Neural cell (in vitro differentiated cells): ENCODE results near the gene NCAPH2. TPM values are rescaled to one million over a fixed set of nuclear protein-coding genes. Genes with fewer than 3 reads are reported as not detected.

Experiments
- H2AFZ ChIP-seq: fragments of 200-600, 300-800 bp; sonication (generic), shearing (Covaris generic); 2 replicates; pipeline ENCODE4 v1.6.0; 2014; ENCODE audit warnings: low read depth, mild to moderate bottlenecking, antibody characterized with exemption, low read length, moderate library complexity
- H3F3A ChIP-seq: fragments of 200-600 bp; shearing (Covaris generic); 2 replicates; pipeline ENCODE4 v1.6.1; 2016; ENCODE audit warnings: mild to moderate bottlenecking, moderate library complexity, mixed read lengths, antibody characterized with exemption, low read length; ENCODE audit not compliant: insufficient read depth, poor library complexity, severe bottlenecking
- H3K27ac ChIP-seq: fragments of 200-600, 300-800 bp; sonication (generic), shearing (Covaris generic); 2 replicates; pipeline ENCODE4 v1.5.1; 2014; ENCODE audit warnings: mild to moderate bottlenecking, low read length, moderate library complexity
- H3K27me3 ChIP-seq: fragments of 300-800, 200-600 bp; sonication (generic), shearing (Covaris generic); 2 replicates; pipeline ENCODE4 v1.6.0; 2014; ENCODE audit warnings: mild to moderate bottlenecking, low read depth, low read length, moderate library complexity; ENCODE audit not compliant: insufficient read depth
- H3K36me3 ChIP-seq: fragments of 300-800, 200-600 bp; sonication (generic), shearing (Covaris generic); 2 replicates; pipeline ENCODE4 v1.5.1; 2014; ENCODE audit warnings: mild to moderate bottlenecking, antibody characterized with exemption, low read length, moderate library complexity; ENCODE audit not compliant: insufficient read depth
- H3K4me2 ChIP-seq: fragments of 300-800, 200-600 bp; sonication (generic), shearing (Covaris generic); 2 replicates; pipeline ENCODE4 v1.6.0; 2014; ENCODE audit warnings: mild to moderate bottlenecking, low read length
- H3K4me3 ChIP-seq: fragments of 300-800, 200-600 bp; sonication (generic), shearing (Covaris generic); 2 replicates; pipeline ENCODE4 v1.5.1; 2014; ENCODE audit warnings: mild to moderate bottlenecking, low read length, moderate library complexity
- H3K79me2 ChIP-seq: fragments of 200-600 bp; shearing (Covaris generic); replicated peaks from 2 replicates; pipeline ENCODE4 v1.6.0; 2014; ENCODE audit warnings: mild to moderate bottlenecking, low read length, moderate library complexity; ENCODE audit not compliant: insufficient read depth
- H3K9ac ChIP-seq: fragments of 300-800, 200-600 bp; sonication (generic), shearing (Covaris generic); 2 replicates; pipeline ENCODE4 v1.6.1; 2016; ENCODE audit warnings: mild to moderate bottlenecking, low read length, mixed read lengths
- H3K9me2 ChIP-seq: fragments of 200-600 bp; shearing (Covaris generic); 2 replicates; pipeline ENCODE4 v1.6.1; 2016; ENCODE audit warnings: mild to moderate bottlenecking, low read length, mixed read lengths; ENCODE audit not compliant: insufficient read depth
- H3K9me3 ChIP-seq: fragments of 200-600, 300-800 bp; sonication (generic), shearing (Covaris generic); 2 replicates; pipeline ENCODE4 v1.6.1; 2016; ENCODE audit warnings: mild to moderate bottlenecking, mixed run types, low read length, moderate library complexity, mixed read lengths
- H4K20me1 ChIP-seq: fragments of 200-600 bp; shearing (Covaris generic); 2 replicates; pipeline ENCODE4 v1.6.1; 2016; ENCODE audit warnings: mild to moderate bottlenecking, mixed run types; ENCODE audit not compliant: insufficient read depth
- EP300 ChIP-seq: fragments of 450-650 bp; conservative IDR thresholded peaks from 2 replicates; pipeline ENCODE4 v1.6.1; 2014; ENCODE audit warnings: antibody characterized with exemption, mild to moderate bottlenecking, moderate library complexity; ENCODE audit not compliant: poor library complexity, severe bottlenecking
- EZH2 ChIP-seq: fragments of 200-600, 300-800 bp; shearing (Covaris generic), sonication (generic); IDR thresholded peaks from 2 replicates; pipeline ENCODE4 v1.6.1; 2014; ENCODE audit warnings: antibody characterized with exemption, low read length, borderline replicate concordance, mild to moderate bottlenecking; ENCODE audit not compliant: insufficient read depth, poor library complexity, severe bottlenecking
- MXI1 ChIP-seq: fragments of 450-650 bp; conservative IDR thresholded peaks from 2 replicates; pipeline ENCODE4 v1.6.1; 2014; ENCODE audit warnings: antibody characterized with exemption, mild to moderate bottlenecking; ENCODE audit not compliant: poor library complexity, severe bottlenecking
- POLR2AphosphoS5 ChIP-seq: IDR thresholded peaks from 2 replicates; pipeline ENCODE4 v1.6.1; 2012
- RAD21 ChIP-seq: fragments of 450-650 bp; conservative IDR thresholded peaks from 2 replicates; pipeline ENCODE4 v1.6.1; 2014; ENCODE audit warnings: antibody characterized with exemption, mild to moderate bottlenecking, moderate library complexity
- SMC3 ChIP-seq: fragments of 450-650 bp; conservative IDR thresholded peaks from 2 replicates; pipeline ENCODE4 v1.6.1; 2014; ENCODE audit warnings: antibody characterized with exemption, mild to moderate bottlenecking, moderate library complexity; ENCODE audit not compliant: poor library complexity
- TAF1 ChIP-seq: IDR thresholded peaks from 2 replicates; pipeline ENCODE4 v1.6.1; 2012; ENCODE audit warnings: low read depth
- polyA plus RNA-seq: library from polyadenylated mRNA; depleted of rRNA; stranded (reverse); fragments of >200 nt; gene quantifications from 2 replicates; pipeline ENCODE4 v1.2.3, GENCODE V29; 2014
- TF ChIP-seq, protein P1 (sequence below): fragments of 450-650 bp; IDR thresholded peaks from 2 replicates; pipeline ENCODE4 v1.5.1; 2014; ENCODE audit warnings: antibody characterized with exemption, mild to moderate bottlenecking, moderate library complexity; ENCODE audit not compliant: poor library complexity, severe bottlenecking
- TF ChIP-seq, protein P2 (sequence below): IDR thresholded peaks from 2 replicates; pipeline ENCODE4 v1.6.1; 2012; ENCODE audit warnings: borderline replicate concordance

Gene NCAPH2
- polyA plus RNA-seq, 1 donor from 2014 or later: 81.1 TPM

DNA sequence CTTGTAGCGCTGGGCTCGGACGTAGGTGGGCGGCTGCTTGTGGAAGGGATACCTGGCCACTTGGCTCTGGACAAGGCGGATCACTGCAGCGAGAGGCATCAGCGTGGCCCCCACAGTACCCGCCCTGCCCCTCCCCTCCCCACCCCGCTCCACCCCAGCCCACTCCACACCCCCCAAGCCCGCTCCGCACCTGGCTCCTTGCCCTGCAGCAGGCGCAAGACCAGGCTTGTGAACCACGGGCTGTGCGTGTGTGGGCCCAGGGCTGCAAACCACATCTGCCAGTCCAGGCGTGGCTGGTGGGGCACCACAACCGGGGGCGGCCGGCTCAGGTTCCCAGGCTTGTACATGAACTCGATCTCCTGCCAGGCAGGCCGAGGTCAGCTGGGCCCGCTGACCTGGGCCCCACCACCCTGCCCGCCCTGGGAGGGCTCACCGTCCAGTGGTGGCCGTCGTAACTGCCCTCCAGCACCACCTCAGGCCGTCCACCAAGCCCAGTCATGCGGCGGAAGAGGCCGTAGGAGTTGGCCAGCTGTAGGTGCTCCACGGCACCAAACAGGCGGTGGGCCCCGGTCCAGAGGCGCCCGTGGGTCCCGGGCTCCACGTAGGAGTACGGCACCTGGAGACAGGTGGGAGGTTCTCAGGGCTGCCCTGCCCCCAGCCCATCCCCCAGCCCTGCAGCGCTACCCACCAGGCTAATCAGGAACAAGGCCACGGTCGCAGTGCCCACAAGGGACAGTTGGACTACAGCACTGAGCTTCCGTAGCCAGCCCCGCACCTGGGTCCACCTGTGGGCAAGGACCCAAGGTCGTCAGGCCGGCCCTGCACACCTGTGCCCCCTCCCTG lies 3.4 kb upstream of the NCAPH2 start:
- Histone ChIP-seq H3K4me3 (no peak overlapping the region), H3K9me3 (no peaks in the 10 kb centered on the region), H3K36me3 (no peaks in the 10 kb centered on the region), H4K20me1 (no peaks in the 10 kb centered on the region), H3K27ac (no peak overlapping the region), H3K4me2 (no peak overlapping the region), H2AFZ (no peak overlapping the region), H3K9me2 (no peaks in the 10 kb centered on the region), H3F3A (no peaks in the 10 kb centered on the region), H3K9ac (no peak overlapping the region), H3K79me2 (peaks cover 19% of the 10 kb centered on the region), H3K27me3 (no peaks in the 10 kb centered on the region)
- no peak for TF ChIP-seq EZH2
- TF ChIP-seq MXI1: no peak
- TF ChIP-seq, protein P1, sequence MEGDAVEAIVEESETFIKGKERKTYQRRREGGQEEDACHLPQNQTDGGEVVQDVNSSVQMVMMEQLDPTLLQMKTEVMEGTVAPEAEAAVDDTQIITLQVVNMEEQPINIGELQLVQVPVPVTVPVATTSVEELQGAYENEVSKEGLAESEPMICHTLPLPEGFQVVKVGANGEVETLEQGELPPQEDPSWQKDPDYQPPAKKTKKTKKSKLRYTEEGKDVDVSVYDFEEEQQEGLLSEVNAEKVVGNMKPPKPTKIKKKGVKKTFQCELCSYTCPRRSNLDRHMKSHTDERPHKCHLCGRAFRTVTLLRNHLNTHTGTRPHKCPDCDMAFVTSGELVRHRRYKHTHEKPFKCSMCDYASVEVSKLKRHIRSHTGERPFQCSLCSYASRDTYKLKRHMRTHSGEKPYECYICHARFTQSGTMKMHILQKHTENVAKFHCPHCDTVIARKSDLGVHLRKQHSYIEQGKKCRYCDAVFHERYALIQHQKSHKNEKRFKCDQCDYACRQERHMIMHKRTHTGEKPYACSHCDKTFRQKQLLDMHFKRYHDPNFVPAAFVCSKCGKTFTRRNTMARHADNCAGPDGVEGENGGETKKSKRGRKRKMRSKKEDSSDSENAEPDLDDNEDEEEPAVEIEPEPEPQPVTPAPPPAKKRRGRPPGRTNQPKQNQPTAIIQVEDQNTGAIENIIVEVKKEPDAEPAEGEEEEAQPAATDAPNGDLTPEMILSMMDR: no peak
- TF ChIP-seq SMC3: no peak
- no peak for TF ChIP-seq EP300
- no peak for TF ChIP-seq TAF1
- TF ChIP-seq, protein P2, sequence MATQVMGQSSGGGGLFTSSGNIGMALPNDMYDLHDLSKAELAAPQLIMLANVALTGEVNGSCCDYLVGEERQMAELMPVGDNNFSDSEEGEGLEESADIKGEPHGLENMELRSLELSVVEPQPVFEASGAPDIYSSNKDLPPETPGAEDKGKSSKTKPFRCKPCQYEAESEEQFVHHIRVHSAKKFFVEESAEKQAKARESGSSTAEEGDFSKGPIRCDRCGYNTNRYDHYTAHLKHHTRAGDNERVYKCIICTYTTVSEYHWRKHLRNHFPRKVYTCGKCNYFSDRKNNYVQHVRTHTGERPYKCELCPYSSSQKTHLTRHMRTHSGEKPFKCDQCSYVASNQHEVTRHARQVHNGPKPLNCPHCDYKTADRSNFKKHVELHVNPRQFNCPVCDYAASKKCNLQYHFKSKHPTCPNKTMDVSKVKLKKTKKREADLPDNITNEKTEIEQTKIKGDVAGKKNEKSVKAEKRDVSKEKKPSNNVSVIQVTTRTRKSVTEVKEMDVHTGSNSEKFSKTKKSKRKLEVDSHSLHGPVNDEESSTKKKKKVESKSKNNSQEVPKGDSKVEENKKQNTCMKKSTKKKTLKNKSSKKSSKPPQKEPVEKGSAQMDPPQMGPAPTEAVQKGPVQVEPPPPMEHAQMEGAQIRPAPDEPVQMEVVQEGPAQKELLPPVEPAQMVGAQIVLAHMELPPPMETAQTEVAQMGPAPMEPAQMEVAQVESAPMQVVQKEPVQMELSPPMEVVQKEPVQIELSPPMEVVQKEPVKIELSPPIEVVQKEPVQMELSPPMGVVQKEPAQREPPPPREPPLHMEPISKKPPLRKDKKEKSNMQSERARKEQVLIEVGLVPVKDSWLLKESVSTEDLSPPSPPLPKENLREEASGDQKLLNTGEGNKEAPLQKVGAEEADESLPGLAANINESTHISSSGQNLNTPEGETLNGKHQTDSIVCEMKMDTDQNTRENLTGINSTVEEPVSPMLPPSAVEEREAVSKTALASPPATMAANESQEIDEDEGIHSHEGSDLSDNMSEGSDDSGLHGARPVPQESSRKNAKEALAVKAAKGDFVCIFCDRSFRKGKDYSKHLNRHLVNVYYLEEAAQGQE: no peak
- no peak for TF ChIP-seq RAD21
- no peak for TF ChIP-seq POLR2AphosphoS5

- H3K27me3 ChIP-seq: no peaks in the 10 kb centered on the region
- no peak overlapping the region for H3K4me3 ChIP-seq
- H3K4me2 ChIP-seq: no peak overlapping the region
- no peaks in the 10 kb centered on the region for H3K36me3 ChIP-seq
- no peaks in the 10 kb centered on the region for H3F3A ChIP-seq
- H3K9me2 ChIP-seq: no peaks in the 10 kb centered on the region
- no peaks in the 10 kb centered on the region for H3K9me3 ChIP-seq
- TF ChIP-seq SMC3 (no peak), EZH2 (no peak), POLR2AphosphoS5 (no peak), TAF1 (no peak), RAD21 (no peak), EP300 (no peak), MXI1 (no peak)
- TF ChIP-seq, protein P1: no peak
- TF ChIP-seq, protein P2: no peak
- H4K20me1 ChIP-seq: no peaks in the 10 kb centered on the region
- H3K9ac ChIP-seq: no peak overlapping the region
- H3K79me2 ChIP-seq: peaks cover 26% of the 10 kb centered on the region
- H3K27ac ChIP-seq: no peak overlapping the region
- no peak overlapping the region for H2AFZ ChIP-seq
These were observed 2.7 kb upstream of the NCAPH2 start for GRCh38 chr22:50505276-50505775.
